Measurements from ENCODE around the gene ETDA. TPM values are rescaled to one million over a fixed set of nuclear protein-coding genes. Genes with fewer than 3 reads are reported as not detected.

ETDA gene
- total RNA-seq: not detected in 2 replicates

GRCh38 chrX:135252011-135252518 lies at the start of gene ETDA:
ETDA (plus strand) TSS chrX:135252061; CDS start chrX:135253277, 1,216 bp downstream.

Other genes starting within 250 kb of the ETDA start
- 2.0 and 4.2 TPM in 2 replicates for gene RTL8B, start 229.5 kb upstream of the ETDA start, total RNA-seq
- 17.2 and 19.2 TPM in 2 replicates for gene RTL8C, start 219.7 kb upstream of the ETDA start, total RNA-seq
- 2.9 and 3.6 TPM in 2 replicates for gene RTL8A, start 199.9 kb upstream of the ETDA start, total RNA-seq
- under 0.01 and 0.15 TPM in 2 replicates for gene SMIM10L2B, start 153.3 kb upstream of the ETDA start, total RNA-seq
- not detected in 2 replicates for gene ETDB, start 131.5 kb upstream of the ETDA start, total RNA-seq
- gene CT55, start 80.7 kb upstream of the ETDA start, total RNA-seq: not detected in 2 replicates
- gene ETDC, start 57.4 kb downstream of the ETDA start, total RNA-seq: not detected in 2 replicates
- 7.1 TPM in 2 replicates for gene ZNF75D, start 92.0 kb downstream of the ETDA start, total RNA-seq
- 5.5 and 8.4 TPM in 2 replicates for gene ZNF449, start 92.7 kb downstream of the ETDA start, total RNA-seq
- 0.30 and 0.32 TPM in 2 replicates for gene SMIM10L2A, start 169.9 kb downstream of the ETDA start, total RNA-seq

Measured in epithelial cell of umbilical artery (primary cell).